Spleen (tissue), 11 donors: ENCODE measurements around the gene FAM151A. TPM values are rescaled to one million over a fixed set of nuclear protein-coding genes. Genes with fewer than 3 reads are reported as not detected.

ENCODE experiments used
- DNase-seq: peaks from one replicate; pipeline ENCODE4 v3.0.0-alpha.2; 2020
- H3K27ac ChIP-seq, 8 donors: fragments of 200-600 bp; sonication (generic) in 7 of 8; 1 replicate in 4 of 8; 2 replicates in 4 of 8; pipeline versions ENCODE4 v1.5.0 to v1.8.0; 2016 to 2021; ENCODE audit warnings: inconsistent platforms in 4 of 8, mild to moderate bottlenecking in 4 of 8, moderate library complexity in 1 of 8
- H3K27me3 ChIP-seq, 7 donors: fragments of 200-600 bp; sonication (generic) in 6 of 7; replicated peaks in 1 of 7; 1 replicate in 4 of 7; 2 replicates in 3 of 7; pipeline versions ENCODE4 v1.5.0 to v1.8.0; 2016 to 2021; ENCODE audit warnings: inconsistent platforms in 3 of 7, mild to moderate bottlenecking in 1 of 7
- H3K36me3 ChIP-seq, 6 donors: fragments of 200-600 bp; sonication (generic) in 5 of 6; 1 replicate in 4 of 6; 2 replicates in 2 of 6; pipeline versions ENCODE4 v1.5.0 to v1.8.0; 2016 to 2021; ENCODE audit warnings: inconsistent platforms in 2 of 6
- H3K4me1 ChIP-seq, 6 donors: fragments of 200-600 bp; sonication (generic) in 5 of 6; 1 replicate in 3 of 6; 2 replicates in 3 of 6; pipeline versions ENCODE4 v1.5.0 to v1.8.0; 2016 to 2021; ENCODE audit warnings: inconsistent platforms in 3 of 6
- H3K4me3 ChIP-seq, 8 donors: fragments of 200-600 bp; sonication (generic) in 7 of 8; 1 replicate in 4 of 8; 2 replicates in 4 of 8; pipeline versions ENCODE4 v1.5.0 to v1.8.0; 2016 to 2021; ENCODE audit warnings: inconsistent platforms in 4 of 8, mild to moderate bottlenecking in 4 of 8, moderate library complexity in 2 of 8
- H3K9me3 ChIP-seq, 8 donors: fragments of 200-600 bp; sonication (generic) in 7 of 8; 1 replicate in 4 of 8; 2 replicates in 4 of 8; pipeline versions ENCODE4 v1.5.0 to v1.8.0; 2016 to 2021; ENCODE audit warnings: inconsistent platforms in 4 of 8
- POLR2A ChIP-seq, 3 donors: fragments of 450-650 bp; IDR thresholded peaks; one replicate each; pipeline ENCODE4 v1.5.1; 2017; ENCODE audit warnings: antibody characterized with exemption in 3 of 3, mild to moderate bottlenecking in 1 of 3
- POLR2AphosphoS5 ChIP-seq, 3 donors: sonication (generic); formaldehyde crosslinking; IDR thresholded peaks; one replicate each; pipeline ENCODE4 v1.5.1; 2017; ENCODE audit warnings: antibody characterized with exemption in 3 of 3
- WGBS, 5 donors: extraction: QIAGEN DNeasy Blood & Tissue Kit in 3 of 5; methylation state at CpG; one replicate each; pipeline versions ENCODE4 v1.1.5 to v1.1.7; 2013 to 2018; 5-methylcytosine and 5-hydroxymethylcytosine counted together
- intact Hi-C: fragments of 100-400 bp; cut with DNase I; formaldehyde crosslinking; loops from one replicate; pipeline ENCODE4 v1.15.0; 2023; ENCODE audit warnings: low total_unique reads
- polyA plus RNA-seq, 3 donors: library from polyadenylated mRNA; stranded (reverse); fragments of 200-250 nt; gene quantifications; one replicate each; pipeline ENCODE4 v1.2.1, GENCODE V29; 2013
- total RNA-seq, 7 donors: library from RNA; depleted of rRNA in 3 of 7; stranded (reverse); fragments of >200 nt in 3 of 7; fragmentation: NEBNext Ultra II Directional in 4 of 7; extraction: Animal tissue kit (Norgen Biotek cat#: 25700) in 4 of 7; gene quantifications; one replicate each; pipeline versions ENCODE4 v1.1.0 to v1.2.1, GENCODE V29; 2016 to 2021
- TF ChIP-seq, protein P1 (sequence below), 11 experiments: fragments of 200-600 bp in 7 of 11; fragments of 450-650 bp in 4 of 11; sonication (generic) in 4 of 11; IDR thresholded peaks in 8 of 11; conservative IDR thresholded peaks in 3 of 11; 1 replicate in 7 of 11; 2 replicates in 4 of 11; pipeline versions ENCODE4 v1.4.0 to v1.8.0; 2016 to 2021; ENCODE audit warnings: antibody characterized with exemption in 11 of 11, inconsistent platforms in 4 of 11, mild to moderate bottlenecking in 1 of 11
- donor health status: healthy with polysubstance abuse.
- donor health status: DM: no; HTN: no; CAD: no; lungs with moderate emphysema.
- donor health status: DM: no; HTN: no; CAD: no.
- donor health status: Bipolar disorder and iron deficiency.
- donor health status: healthy.
- donor health status: DM: no; HTN: no; CAD: no.
- donor health status: DM: yes; HTN: yes; CAD: no.

Gene FAM151A
- total and polyA plus RNA-seq, 10 donors = 0.70 to 4.2 (median 0.97) TPM; not detected in 1

DNA sequence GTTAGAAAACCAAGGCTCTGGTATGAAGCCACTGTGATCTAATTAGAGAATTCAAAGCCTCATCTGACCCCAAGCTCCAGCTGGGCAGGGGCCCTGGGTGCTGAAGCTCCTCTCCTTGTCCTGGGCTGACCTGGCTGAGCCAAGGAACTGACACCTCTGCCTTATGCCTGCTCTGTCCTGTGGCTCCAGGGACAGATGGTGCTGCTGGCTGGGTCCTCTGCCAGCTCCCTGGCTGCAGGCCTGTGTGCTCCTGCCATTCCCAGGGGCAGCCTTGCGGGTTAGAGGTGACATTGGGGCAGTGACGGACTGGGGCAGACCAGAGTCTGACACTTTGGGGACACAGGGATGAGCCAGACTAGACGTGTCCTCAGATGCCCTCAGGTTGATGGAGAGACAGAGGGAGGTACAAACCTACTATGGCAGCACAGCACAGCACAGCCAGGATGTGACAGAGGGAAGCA lies 63.5 kb downstream of the FAM151A start:
- TF ChIP-seq POLR2A (IDR thresholded peaks at IDR 0.05) (no peak), POLR2AphosphoS5 (IDR thresholded peaks at IDR 0.05) (no peak)
- TF ChIP-seq, protein P1, sequence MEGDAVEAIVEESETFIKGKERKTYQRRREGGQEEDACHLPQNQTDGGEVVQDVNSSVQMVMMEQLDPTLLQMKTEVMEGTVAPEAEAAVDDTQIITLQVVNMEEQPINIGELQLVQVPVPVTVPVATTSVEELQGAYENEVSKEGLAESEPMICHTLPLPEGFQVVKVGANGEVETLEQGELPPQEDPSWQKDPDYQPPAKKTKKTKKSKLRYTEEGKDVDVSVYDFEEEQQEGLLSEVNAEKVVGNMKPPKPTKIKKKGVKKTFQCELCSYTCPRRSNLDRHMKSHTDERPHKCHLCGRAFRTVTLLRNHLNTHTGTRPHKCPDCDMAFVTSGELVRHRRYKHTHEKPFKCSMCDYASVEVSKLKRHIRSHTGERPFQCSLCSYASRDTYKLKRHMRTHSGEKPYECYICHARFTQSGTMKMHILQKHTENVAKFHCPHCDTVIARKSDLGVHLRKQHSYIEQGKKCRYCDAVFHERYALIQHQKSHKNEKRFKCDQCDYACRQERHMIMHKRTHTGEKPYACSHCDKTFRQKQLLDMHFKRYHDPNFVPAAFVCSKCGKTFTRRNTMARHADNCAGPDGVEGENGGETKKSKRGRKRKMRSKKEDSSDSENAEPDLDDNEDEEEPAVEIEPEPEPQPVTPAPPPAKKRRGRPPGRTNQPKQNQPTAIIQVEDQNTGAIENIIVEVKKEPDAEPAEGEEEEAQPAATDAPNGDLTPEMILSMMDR (IDR thresholded peaks at IDR 0.05 in 8 of 11, conservative IDR thresholded peaks at IDR 0.05 in 3 of 11) = no peak
- peaks cover 0 to 15% (median 5%) of the 10 kb centered on the region in 8 donors for H3K9me3 ChIP-seq
- peaks cover 0 to 7% (median 0%) of the 10 kb centered on the region in 6 donors for H3K4me1 ChIP-seq
- peaks cover 0 to 5% (median 0%) of the 10 kb centered on the region in 7 donors for H3K27me3 ChIP-seq
- DNase-seq = peak; percentile 56
- intact Hi-C loops = no loop called here
- 75 to 92% (median 86%) methylated on average over 3 of the region's 3 CpGs; no CpG with 5 or more reads in 1 of the 5 donors for WGBS, 5 donors
- no peaks in the 10 kb centered on the region for H3K36me3 ChIP-seq
- H3K27ac ChIP-seq = no peak overlapping the region
- H3K4me3 ChIP-seq = no peak overlapping the region

Other genes starting within 250 kb of the FAM151A start
- gene SSBP3, start 217.1 kb downstream of the FAM151A start, total RNA-seq = 10 to 100 TPM; 24.4 to 73.5 (median 55.4) TPM
- 10 to 100 TPM; 14.4 to 22.1 (median 14.9) TPM for gene SSBP3, start 217.1 kb downstream of the FAM151A start, polyA plus RNA-seq
- 1 to 10 TPM; 1.5 to 3.2 (median 2.5) TPM for gene ACOT11, start 75.3 kb downstream of the FAM151A start, total RNA-seq
- gene ACOT11, start 75.3 kb downstream of the FAM151A start, polyA plus RNA-seq = under 1 TPM; 0.30 to 0.86 (median 0.52) TPM
- 1 to 10 TPM; 1.1 to 3.6 (median 1.6) TPM for gene MROH7, start 18.3 kb upstream of the FAM151A start, total RNA-seq
- 1 to 10 TPM in 1 of 3 donors, under 1 TPM in 2; 0.36 to 1.2 (median 0.58) TPM for gene MROH7, start 18.3 kb upstream of the FAM151A start, polyA plus RNA-seq
- gene TTC4, start 92.3 kb upstream of the FAM151A start, total RNA-seq = 10 to 100 TPM; 15.4 to 28.5 (median 17.3) TPM
- gene TTC4, start 92.3 kb upstream of the FAM151A start, polyA plus RNA-seq = 10 to 100 TPM; 12.1 to 15.3 (median 13.3) TPM
- 1 to 10 TPM; 2.7 to 3.8 (median 3.4) TPM for gene PARS2, start 141.0 kb upstream of the FAM151A start, total RNA-seq
- gene PARS2, start 141.0 kb upstream of the FAM151A start, polyA plus RNA-seq = 1 to 10 TPM in 2 of 3 donors, under 1 TPM in 1; 0.96 to 2.1 (median 1.9) TPM
- gene TTC22, start 177.8 kb upstream of the FAM151A start, total RNA-seq = 1 to 10 TPM; 2.7 to 6.4 (median 3.7) TPM
- 1 to 10 TPM in 2 of 3 donors, under 1 TPM in 1; 0.73 to 1.9 (median 1.1) TPM for gene TTC22, start 177.8 kb upstream of the FAM151A start, polyA plus RNA-seq